Measurements from ENCODE around the gene IRF2.

The IRF2 gene

DNA sequence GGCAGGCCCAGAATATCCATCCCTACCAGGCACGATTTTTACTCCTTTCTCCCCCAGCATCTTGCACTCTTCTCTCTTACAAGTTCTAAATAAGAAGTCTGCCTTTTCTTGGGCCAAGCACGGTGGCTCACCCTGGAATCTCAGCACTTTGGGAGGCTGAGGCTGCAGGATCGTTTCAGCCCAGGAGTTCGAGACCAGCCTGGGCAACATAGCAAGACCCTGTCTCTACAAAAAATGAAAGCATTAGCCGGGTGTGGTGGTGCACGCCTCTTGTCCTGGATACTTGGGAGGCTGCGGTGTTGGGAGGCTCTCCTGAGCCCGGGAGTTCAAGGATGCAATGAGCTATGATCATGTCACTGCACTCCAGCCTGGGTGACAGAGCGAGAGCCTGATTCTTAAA is 64.8 kb downstream of the IRF2 start:
- no peak for DNase-seq (ENCODE audit: low spot score)

DNA sequence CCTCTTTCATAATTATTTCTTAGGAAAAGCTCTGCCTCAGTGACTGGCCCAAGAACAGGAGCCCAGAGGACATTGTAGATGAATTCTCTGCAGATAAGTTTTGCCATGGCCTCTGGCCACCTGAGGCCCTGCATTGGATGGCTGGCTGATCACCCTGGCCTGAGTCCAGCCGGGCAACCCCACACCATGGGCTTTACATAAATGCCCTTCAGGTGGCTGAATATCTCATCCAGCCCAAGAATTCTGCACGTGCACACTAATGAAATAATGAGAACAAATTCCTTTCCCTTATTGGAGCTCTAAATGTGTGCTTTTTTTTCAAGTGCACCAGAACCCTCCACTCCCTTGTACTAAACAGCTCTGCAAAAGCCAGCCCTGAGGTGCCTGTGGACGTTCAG is 65.7 kb downstream of the IRF2 start:
- no peak for DNase-seq (ENCODE audit: low spot score)

DNA sequence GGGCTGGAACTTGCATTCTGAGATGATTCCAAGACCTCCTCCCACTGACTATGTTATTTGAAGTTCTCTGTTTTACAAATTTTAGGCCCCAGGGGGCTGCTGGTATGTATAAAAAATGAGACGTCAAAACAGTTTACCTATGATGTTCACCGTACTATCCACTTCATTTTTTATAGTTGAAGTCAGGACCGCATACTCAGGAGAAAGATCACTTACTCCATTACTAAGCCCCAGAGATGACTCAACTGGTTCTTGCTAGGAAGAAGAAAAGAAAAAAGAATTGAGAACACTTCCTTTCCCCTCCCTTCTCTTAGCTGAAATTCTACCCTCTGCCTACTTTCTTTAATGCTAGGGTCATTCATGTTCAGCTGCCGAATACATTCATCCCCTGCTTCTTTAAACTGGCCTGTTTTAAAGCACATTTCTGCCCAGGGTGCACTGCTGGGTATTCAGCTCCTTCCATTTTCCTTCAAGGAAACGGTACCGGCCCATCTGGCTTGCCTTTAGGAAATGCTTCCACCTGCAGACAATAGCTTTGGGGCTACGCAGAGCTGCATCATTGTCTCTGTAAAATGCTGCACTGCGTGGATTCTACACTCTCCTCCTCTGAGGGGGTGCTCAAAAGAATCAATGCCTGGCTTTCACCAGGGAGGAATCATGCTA is 66.2 kb downstream of the IRF2 start:
- DNase-seq (ENCODE audit: low spot score): no peak

DNA sequence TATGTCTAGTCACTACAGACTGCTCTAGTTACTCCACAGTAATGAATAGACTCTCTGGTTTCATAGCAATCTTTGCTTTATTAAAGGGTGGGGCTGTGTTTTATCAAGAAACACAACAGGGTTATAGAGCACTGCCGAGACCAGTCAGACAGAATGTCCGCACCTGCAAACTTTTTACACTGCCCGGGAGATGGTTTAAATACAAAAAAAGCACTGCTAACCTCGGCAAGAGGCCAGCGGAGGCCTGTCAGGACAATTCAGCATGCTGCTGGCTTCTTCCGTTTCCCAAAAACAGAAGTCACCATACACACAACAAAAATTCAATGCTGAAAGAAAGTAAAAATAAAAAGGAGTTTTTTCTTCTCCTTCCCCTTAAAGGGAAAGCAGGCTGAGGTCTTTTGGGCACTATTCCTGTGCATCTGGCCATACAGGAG is 67.4 kb downstream of the IRF2 start:
- no peak for DNase-seq (ENCODE audit: low spot score)

DNA sequence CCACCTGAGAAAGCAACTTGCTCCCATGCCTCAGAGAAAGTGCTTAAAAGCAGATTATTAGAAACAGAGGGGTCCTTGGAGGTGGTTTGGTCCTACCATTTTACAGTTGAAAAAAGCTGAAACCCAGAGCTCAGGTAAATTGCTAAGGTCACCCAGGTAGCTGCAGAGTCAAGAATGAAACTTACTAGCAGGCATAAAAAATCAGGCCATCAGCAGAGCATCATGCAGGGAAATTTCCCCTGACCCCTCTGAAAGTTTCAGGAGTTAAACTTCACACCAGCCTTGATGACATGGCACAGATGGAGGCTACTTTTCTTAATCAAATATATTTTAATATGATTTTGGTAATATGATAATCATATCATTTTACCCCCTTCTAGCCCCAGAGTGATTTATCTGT is 70.3 kb downstream of the IRF2 start:
- no peak for DNase-seq (ENCODE audit: low spot score)

DNA sequence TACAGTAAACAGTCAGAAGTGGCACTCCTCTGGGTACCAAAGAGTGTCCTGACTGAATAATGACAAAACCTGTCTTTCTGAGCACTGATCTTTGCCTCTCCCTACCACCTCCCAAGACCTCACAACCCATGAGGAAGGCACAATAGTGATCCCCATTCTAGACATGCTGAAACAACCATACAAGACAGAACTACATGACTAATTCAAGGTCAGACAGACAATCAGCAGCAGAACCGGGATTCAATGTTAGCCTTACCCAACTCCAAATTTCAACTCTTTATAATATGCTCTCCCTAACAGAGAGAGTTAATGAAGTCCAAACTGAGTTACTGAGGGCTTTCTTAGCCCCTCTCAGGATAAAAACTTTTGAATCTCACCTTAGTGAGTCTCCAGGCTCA is 71.0 kb downstream of the IRF2 start:
- DNase-seq (ENCODE audit: low spot score): no peak

DNA sequence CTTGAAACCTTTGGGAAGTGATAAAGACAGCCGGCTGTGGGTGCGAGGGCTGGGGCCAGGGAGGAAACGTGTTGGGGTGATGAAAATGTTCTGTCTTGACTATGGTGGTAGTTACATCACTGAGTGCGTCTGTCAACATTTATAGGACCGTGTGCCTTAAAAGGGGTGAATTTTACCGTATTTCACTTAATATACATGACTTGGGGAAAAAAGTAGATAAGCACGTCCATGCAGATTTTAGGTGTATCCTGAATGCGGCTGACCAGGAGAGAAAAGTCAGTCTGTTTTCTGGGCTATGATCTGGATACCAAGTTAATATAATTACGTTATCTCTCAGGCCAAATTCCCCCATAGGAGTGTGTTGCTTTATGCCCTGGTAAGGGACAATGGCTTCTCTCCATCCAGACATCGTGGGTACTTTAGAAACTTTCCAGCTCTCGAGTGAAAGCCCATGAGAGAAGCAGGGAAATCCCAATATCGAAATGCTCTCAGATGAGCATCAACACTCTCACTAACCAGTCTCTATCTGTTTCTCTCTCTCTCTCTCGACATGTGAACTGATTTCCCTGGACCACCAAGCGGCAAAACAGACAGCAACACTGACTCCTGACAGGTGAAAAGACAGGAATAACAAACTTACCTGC is 71.5 kb downstream of the IRF2 start:
- DNase-seq (ENCODE audit: low spot score): no peak

DNA sequence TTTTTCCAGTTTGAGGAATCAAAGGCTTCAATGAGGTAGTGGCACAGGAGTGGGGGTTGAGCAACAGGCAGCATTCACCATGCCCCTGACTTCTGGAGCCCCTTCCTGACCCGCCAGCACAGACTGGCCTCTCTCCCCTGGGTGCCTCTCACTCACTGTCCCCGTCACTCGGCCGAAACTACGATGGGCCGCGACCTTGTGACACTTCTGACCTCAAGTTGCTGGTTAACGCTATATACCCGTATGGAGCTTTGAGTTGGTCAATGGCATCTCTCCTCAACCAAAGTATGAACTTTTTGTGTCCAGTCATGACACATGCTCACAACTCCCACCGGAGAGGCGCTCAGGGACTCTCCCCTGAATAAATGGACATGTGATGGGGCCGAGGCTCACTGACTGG is 72.1 kb downstream of the IRF2 start:
- DNase-seq (ENCODE audit: low spot score): no peak

DNA sequence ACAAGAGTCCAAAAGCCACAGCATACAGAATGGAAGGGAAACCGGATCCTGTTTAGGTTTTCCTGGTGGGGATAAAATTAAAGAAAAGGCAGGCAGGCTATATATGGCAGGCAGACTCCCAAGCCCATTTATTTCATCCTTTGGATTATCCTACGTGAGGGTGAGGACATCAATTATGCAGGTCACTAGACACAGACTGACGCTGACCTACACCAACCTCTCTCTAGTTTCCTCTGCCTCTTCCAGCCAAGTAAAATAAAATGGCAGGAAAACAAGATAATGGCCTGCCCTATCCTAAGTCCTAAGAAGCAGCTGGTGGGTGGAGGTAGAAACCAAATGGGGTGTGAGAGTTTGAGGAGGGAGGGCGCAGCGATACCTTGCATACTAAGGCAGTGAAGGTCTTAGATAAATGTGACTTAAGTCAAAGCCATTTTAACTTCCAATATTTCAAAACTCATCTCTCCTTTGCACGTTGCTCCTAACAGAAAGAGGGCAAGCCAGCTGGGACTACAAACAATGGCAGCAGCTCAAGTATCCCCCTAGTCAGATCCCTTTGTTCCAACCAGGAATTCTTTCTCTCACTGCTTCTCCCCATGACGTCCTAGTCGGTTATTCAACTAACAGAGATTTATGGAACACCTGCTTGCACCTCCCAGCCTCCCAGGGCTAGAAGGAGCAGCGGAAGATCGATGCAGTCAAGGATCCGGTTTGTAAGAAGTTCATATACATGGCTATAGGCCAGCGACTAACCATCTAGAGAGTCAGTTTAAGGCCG is 72.8 kb downstream of the IRF2 start:
- no peak for DNase-seq (ENCODE audit: low spot score)

DNA sequence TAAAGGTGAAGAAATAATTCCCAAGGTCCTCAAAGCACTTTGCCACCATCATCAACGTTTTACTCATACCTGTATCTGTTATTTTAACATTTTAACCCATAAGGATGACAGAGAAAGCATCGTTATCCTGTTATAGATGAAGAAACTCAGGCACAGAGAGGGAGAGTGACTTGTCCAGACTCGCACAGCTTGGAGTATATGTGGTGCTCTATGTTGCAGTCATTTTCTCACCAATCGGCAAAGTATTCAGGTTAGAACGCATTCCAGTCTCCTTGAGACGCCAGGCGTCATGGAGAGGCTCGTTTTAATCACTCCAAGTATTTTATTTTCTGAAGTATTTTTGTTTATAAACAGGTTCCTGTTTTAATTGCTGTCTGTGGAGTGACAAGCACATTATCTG is 73.5 kb downstream of the IRF2 start:
- DNase-seq (ENCODE audit: low spot score): no peak

DNA sequence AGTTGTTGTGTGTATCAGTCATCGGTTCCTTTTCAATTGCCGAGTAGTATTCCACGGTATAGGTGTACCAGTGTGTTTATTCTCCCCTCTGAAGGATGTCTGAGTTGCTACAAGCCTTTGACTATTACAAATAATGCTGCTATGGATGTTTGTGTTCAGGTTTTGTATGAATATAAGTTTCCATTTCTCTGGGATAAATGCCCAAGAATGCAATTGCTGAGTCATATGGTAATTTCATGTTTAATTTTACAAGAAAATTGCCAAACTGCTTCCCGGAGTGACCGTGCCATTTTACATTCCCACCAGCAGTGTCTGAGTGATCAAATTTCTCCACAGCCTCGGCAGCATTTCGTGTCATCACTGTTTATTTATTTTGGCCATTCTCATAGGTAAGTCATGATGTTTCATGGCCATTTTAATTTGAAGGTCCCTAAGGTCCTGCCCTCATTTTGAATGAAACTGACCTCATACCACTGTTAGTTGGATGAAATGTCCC is 73.9 kb downstream of the IRF2 start:
- no peak for DNase-seq (ENCODE audit: low spot score)

DNA sequence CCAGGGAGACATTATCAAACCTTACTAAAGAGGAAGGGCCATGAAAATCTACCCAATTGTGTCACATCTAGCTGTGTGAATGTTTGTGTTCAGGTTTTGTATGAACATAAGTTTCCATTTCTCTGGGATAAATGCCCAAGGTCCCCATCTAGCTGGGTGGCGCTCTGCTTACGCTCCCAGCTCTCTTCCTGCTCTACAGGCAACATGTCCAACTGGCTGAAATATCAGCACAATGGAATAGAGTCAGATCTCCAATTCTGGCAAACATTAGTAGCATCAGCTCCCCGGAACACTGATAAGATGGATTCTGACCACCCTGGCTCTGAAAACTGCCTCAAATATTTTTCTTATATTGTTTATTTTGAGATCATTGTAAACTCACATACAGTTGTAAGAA is 74.8 kb downstream of the IRF2 start:
- no peak for DNase-seq (ENCODE audit: low spot score)

DNA sequence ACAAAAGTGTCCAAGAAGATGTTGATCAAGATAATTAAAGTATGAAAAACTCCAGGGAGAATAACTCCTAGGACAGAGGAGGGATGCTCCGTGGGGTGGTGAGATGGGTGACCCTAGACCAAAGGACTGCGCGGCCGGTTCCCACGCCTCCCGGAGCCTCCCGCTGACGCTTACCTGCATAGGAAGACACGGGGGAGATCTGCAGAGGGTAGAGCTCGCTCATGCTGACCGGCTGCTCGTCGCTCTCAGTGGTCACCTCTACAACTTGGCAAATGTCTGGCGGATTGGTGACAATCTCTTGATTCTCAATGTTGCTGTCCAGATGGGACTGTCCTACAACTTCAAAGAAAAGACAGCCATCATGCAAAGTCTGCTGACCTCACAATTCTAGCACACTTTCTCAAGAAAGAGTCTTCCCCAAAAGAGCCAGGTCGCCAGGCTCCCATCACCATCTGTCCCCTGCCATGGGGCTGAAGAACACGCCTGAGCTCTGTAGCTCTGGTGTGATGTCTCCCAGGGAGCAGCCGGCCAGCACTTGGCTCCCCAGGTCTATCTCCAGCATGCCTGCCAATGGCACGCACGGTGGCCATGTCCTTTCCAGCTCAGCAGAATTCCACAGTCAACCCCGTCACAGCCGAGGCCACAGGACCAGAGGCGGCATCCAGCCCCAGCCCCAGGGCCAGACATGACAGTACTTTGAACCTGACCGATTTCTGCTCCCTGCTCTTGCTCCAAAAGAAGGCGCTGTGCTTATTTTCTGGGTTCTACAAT is 75.4 kb downstream of the IRF2 start:
- DNase-seq (ENCODE audit: low spot score): no peak

DNA sequence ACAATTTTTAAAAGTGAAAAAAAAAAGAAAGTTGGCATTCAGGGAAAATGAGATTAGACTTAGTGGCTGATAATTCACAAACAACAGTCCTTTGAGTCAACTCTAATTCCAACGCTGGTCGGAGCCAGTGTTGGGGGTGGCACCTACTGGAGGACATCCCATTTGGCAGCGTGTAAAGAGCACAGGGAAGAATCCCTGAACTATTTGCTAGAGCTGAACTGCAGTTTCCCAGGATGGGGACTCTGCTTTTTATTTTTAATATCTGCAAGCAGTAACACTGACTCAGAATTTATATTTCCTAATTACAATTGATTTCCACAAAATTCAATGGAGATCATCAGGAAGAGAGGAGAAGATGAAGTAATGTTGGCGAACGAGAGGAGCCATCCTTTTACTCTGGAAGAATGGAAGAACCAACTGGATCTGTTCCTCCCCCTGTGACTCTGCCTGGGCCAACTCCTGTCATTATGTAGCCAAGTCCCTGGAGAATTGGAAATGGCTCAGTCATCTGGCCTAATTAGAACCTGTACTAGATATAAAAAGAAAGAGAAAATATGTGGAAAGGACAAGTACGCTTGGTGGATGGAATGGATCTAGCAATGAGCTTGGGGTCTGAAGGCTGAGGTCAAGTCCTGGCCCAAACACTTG is 76.7 kb downstream of the IRF2 start:
- DNase-seq (ENCODE audit: low spot score): no peak

DNA sequence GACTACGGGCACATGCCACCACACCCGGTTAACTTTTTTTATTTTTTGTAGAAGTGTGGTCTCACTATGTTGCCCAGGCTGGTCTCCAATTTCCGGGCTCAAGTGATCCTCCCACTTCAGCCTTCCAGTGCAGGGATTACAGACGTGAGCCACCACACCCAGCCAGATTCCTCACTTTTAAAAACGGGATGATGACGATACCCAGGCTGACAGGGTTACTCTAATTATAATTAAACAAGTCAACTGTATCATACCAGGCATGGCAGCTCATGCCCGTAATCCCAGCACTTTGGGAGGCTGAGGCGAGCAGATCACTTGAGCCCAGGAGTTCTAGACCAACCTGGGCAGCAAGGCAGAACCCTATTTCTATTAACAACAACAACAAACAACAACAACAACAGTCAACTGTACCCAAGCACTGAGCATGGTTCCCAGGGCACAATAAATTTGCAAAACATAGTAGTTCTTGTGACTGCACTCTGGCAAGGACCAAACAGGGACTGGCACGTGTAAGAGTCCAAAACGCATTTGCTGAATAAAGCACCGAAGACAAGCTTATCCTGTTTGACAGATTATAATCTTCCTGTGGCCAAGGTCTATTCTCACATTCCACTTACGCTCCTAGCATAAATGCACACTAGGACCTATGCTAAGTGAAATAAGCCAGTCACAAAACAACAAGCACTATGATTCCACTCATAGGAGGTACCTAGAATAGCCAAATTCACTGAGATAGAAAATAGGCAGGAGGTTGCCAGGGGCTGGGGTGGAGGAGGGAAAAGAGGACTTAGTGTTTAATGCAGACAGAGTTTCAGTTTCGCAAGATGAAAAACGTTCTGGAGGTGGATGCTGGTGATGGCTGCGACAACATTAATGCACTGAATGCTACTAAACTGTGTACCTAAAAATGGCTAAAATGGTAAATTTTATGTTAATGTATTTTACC is 77.5 kb downstream of the IRF2 start:
- no peak for DNase-seq (ENCODE audit: low spot score)

DNA sequence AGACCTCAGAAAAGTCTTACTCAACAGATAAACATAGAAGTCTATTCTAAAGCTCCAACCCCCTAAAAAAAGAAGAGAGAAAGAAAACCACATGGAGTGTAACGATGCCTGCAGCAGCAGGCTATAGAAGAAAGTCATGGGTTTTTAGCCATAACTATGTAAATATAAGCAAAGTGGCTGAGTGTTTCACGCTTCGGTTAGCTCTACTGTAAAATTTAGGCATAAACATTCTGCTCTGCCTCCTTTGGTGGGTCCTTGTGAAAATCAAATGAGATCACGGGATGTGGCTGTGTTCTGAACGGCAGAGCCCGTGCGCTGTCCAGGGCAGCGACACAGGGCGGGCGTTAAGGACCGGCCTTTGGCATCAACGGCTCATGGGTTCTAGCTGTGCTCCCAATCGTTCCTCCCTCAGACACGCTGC is 78.4 kb downstream of the IRF2 start:
- DNase-seq (ENCODE audit: low spot score): no peak

DNA sequence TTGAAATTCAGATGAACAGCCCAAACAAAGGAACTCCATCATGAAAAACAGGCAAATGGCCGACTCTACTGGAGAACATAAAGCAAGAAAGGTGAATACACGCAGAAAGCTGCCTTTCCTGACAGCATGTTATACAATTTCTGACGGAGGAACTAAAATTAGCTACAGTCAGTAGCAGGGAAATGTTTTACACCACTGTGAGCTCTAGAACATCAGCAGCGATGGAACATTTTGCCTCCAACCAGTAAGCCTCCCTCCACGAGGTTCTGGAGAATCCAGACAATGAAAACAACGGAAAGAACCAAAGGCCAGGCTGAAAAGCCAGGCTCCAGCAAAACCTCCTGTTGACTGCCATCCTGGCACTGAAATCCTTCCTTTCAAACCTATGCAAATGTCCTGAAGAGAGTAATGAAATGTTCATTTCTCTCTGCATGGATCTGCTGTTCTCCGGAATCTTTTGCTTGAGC is 78.9 kb downstream of the IRF2 start:
- no peak for DNase-seq (ENCODE audit: low spot score)

DNA sequence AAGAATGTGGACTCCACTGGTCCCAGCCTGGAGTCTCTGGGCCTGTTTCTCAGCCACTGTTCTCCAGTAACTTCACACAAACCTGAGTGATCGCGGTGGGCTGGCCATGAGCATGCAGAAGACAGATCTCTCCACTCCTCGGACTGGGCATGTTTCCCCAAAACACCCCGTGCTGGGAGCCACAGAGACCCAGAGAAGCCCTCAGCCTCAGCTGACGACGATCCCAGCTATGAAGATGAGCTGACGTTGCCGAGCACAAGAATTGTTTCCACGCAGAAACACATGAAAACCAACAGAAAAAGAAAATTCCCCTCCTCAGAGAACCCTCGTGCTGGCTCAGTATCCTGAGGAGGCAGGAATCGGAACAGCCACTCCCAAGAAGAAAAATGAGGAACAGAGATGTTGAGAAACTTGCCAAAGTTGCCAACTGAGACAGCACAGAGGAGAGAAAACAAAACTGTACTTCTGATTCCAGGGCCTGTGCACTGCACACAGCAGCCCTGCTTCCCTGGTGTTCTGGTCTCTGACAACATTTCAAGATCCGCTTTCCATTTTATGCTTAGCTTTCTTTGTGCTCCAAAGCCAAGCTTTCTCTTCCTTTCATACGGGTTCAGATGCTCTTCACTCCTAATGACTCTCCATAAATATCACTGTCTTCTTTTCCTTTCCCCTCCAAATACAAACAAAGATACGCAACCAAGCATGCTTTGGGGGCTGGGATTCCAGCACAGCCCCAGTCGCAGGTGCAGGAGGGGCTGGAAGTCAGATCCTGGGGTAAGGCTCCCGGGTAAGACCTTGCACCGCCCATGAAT is 81.4 kb downstream of the IRF2 start:
- no peak for DNase-seq (ENCODE audit: low spot score)

DNA sequence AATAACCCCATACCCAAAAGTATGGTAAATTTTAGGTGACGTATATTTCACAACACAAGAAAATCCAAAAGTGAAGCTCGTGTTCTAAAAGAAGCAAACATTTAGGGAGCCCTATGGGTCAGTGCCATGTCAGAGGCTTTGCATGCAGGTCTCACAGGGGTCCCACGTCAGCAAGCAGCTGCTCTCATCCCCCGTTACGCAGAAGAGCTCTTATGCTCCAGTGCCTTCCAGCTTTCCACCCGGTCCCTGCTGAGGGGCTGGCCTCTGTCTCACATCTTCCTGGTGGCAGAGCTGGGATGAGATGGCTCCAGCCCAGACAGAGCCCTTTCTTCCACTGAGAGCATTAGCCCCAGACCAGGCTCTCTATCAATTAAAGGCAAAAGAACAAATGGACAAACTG is 82.0 kb downstream of the IRF2 start:
- DNase-seq (ENCODE audit: low spot score): no peak

Measured in CD4-positive, alpha-beta T cell treated with Interleukin-15 for 4 hours (primary cell).